Left ventricle myocardium inferior (tissue), 1 donor: Measurements from ENCODE around the gene CLCF1. TPM values are rescaled to one million over a fixed set of nuclear protein-coding genes. Genes with fewer than 3 reads are reported as not detected.

Source experiments
- DNase-seq: peaks from one replicate; pipeline ENCODE4 v3.0.0-alpha.2; 2020
- H3K27ac ChIP-seq: fragments of 200-600 bp; replicated peaks from 2 replicates; pipeline ENCODE4 v1.8.0; 2021
- H3K27me3 ChIP-seq: fragments of 200-600 bp; 2 replicates; pipeline ENCODE4 v1.8.0; 2021; ENCODE audit warnings: low read depth
- H3K36me3 ChIP-seq: fragments of 200-600 bp; 2 replicates; pipeline ENCODE4 v1.8.0; 2021
- H3K4me1 ChIP-seq: fragments of 200-600 bp; 2 replicates; pipeline ENCODE4 v1.8.0; 2021
- H3K4me3 ChIP-seq: fragments of 200-600 bp; 2 replicates; pipeline ENCODE4 v1.8.0; 2021; ENCODE audit warnings: mild to moderate bottlenecking, moderate library complexity
- H3K9me3 ChIP-seq: fragments of 200-600 bp; replicated peaks from 2 replicates; pipeline ENCODE4 v1.8.0; 2021
- intact Hi-C: fragments of 100-400 bp; cut with micrococcal nuclease; formaldehyde crosslinking; loops from one replicate; pipeline ENCODE4 v1.11.0; 2022
- total RNA-seq: library from RNA; stranded (reverse); fragmentation: NEBNext Ultra II Directional; extraction: Animal tissue kit (Norgen Biotek cat#: 25700); gene quantifications from one replicate; pipeline ENCODE4 v1.2.1, GENCODE V29; 2021
- TF ChIP-seq, protein P1 (sequence below): fragments of 200-600 bp; IDR thresholded peaks from 2 replicates; pipeline ENCODE4 v1.8.0; 2021; ENCODE audit warnings: antibody characterized with exemption, mild to moderate bottlenecking, borderline replicate concordance
- donor health status: DM: no; HTN: yes; CAD: no; lungs with severe emphysema.

The CLCF1 gene
- total RNA-seq, 1 donor from 2014 or later, result 0.82 TPM

DNA sequence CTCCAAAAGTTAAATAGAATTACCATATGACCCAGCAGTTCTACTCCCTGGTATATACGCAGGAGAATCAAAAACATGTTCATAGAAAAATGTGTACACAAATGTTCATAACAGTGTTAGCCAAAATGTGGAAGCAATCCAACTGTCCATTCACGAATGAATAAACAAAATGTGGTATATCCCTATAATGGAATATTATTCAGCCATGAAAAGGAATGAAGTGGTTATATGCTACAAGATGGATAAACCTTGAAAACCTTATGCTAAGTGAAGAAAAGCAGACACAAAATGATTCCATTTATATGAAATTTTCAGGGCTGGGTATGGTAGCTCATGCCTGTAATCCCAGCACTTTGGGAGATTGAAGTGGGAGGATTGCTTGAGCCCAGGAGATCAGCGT lies 36.1 kb downstream of the CLCF1 start:
- no peaks in the 10 kb centered on the region for H3K27me3 ChIP-seq
- H3K4me3 ChIP-seq, result no peak overlapping the region
- H3K9me3 ChIP-seq, result peaks cover 3% of the 10 kb centered on the region
- intact Hi-C loops, result no loop called here
- TF ChIP-seq, protein P1, sequence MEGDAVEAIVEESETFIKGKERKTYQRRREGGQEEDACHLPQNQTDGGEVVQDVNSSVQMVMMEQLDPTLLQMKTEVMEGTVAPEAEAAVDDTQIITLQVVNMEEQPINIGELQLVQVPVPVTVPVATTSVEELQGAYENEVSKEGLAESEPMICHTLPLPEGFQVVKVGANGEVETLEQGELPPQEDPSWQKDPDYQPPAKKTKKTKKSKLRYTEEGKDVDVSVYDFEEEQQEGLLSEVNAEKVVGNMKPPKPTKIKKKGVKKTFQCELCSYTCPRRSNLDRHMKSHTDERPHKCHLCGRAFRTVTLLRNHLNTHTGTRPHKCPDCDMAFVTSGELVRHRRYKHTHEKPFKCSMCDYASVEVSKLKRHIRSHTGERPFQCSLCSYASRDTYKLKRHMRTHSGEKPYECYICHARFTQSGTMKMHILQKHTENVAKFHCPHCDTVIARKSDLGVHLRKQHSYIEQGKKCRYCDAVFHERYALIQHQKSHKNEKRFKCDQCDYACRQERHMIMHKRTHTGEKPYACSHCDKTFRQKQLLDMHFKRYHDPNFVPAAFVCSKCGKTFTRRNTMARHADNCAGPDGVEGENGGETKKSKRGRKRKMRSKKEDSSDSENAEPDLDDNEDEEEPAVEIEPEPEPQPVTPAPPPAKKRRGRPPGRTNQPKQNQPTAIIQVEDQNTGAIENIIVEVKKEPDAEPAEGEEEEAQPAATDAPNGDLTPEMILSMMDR, result no peak
- H3K4me1 ChIP-seq, result no peaks in the 10 kb centered on the region
- DNase-seq, result no peak
- H3K36me3 ChIP-seq, result no peaks in the 10 kb centered on the region
- no peak overlapping the region for H3K27ac ChIP-seq

- Histone ChIP-seq H3K27me3 (no peaks in the 10 kb centered on the region), H3K9me3 (no peaks in the 10 kb centered on the region), H3K36me3 (no peaks in the 10 kb centered on the region), H3K27ac (no peak overlapping the region), H3K4me3 (no peak overlapping the region), H3K4me1 (no peaks in the 10 kb centered on the region)
- DNase-seq, result no peak
- TF ChIP-seq, protein P1, result no peak
- intact Hi-C loops, result no loop called here
Observed at GRCh38 chr11:67332081-67332691, 41.2 kb downstream of the CLCF1 start.

DNA sequence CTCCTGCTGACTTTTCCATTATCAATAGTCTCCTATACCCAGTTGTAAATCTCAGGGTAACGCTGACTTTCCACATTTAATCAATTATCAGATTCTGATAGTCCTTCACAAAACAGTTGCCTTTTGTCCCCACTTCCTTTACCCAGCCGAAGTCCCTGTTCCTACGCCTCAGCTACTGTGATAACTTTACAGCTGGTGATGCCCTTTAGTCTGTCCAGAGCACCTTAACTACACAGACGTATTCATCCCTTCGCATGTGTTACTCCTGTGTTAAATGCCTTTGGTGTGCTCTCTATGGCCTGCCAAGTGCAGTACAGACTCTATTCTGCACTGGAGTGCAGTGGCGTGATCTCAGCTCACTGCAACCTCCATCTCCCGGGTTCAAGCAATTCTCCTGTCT lies 49.9 kb downstream of the CLCF1 start:
- peaks cover 11% of the 10 kb centered on the region for H3K4me1 ChIP-seq
- intact Hi-C loops, result no loop called here
- no peak for DNase-seq

GRCh38 chr11:67322049-67322448 lies 51.3 kb downstream of the CLCF1 start:
- Histone ChIP-seq H3K4me3 (no peak overlapping the region), H3K27me3 (no peaks in the 10 kb centered on the region), H3K27ac (no peak overlapping the region), H3K36me3 (no peaks in the 10 kb centered on the region), H3K9me3 (no peaks in the 10 kb centered on the region), H3K4me1 (peaks cover 22% of the 10 kb centered on the region)
- TF ChIP-seq, protein P1, result no peak
- intact Hi-C loops, result no loop called here
- DNase-seq, result no peak

More for the DNA sequence above, 49.9 kb downstream of the CLCF1 start:
- Histone ChIP-seq H3K9me3 (no peaks in the 10 kb centered on the region), H3K4me3 (no peak overlapping the region), H3K27ac (no peak overlapping the region), H3K36me3 (no peaks in the 10 kb centered on the region), H3K27me3 (no peaks in the 10 kb centered on the region)
- TF ChIP-seq, protein P1, result no peak

DNA sequence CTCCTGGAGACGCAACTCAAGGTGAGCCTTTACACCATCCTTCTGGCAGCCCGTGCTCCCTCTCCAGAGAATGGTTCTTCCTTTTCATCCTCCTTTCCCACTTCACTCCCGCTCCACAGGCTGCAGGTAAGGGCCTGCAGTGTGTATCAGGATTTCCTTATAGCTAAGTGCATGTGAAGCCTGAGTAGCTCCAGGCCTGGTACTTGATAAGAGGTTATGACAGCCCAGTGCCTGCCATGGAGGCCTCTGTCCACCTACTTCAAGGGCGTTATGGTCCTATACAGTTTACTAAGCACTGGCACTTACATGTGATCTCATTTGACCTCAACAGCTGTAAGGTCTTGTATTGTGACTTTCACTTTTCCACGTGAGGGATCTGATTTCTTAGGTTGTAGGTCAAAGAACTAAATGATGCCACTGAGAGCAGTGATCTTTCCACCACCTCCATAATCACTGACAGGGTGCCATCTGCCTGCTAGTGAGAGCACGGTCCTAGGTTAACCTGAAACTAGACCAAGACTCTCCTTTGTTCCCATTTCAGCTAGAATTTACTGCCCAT lies 52.0 kb downstream of the CLCF1 start:
- TF ChIP-seq, protein P1, result no peak
- H3K27ac ChIP-seq, result no peak overlapping the region
- peaks cover 29% of the 10 kb centered on the region for H3K4me1 ChIP-seq
- no peak for DNase-seq
- intact Hi-C loops, result no loop called here
- H3K36me3 ChIP-seq, result no peaks in the 10 kb centered on the region
- no peak overlapping the region for H3K4me3 ChIP-seq
- H3K27me3 ChIP-seq, result no peaks in the 10 kb centered on the region
- no peaks in the 10 kb centered on the region for H3K9me3 ChIP-seq
